ENCODE measurements around the gene FSIP1. TPM values are rescaled to one million over a fixed set of nuclear protein-coding genes. Genes with fewer than 3 reads are reported as not detected.

FSIP1 gene
- total RNA-seq, 1 donor from 2014 or later, result 0.46 TPM

DNA sequence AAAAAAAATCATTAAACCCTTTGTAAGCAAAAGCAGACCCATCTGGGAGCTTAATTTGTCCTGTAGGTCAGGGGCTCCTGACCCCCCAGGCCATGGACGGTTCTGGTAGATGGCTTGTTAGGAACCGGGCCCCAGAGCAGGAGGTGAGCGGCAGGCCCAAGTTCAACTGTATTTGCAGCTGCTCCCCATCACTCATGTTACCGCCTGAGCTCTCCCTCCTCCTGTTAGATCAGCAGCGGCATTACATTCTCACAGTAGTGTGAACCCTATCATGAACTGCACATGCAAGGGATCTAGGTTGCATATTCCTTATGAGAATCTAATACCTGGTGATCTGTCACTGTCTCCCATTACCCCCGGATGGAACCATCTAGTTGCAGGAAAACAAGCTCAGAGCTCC lies 60.7 kb downstream of the FSIP1 start:
- no peak for DNase-seq (ENCODE audit: low read depth, low spot score)

DNA sequence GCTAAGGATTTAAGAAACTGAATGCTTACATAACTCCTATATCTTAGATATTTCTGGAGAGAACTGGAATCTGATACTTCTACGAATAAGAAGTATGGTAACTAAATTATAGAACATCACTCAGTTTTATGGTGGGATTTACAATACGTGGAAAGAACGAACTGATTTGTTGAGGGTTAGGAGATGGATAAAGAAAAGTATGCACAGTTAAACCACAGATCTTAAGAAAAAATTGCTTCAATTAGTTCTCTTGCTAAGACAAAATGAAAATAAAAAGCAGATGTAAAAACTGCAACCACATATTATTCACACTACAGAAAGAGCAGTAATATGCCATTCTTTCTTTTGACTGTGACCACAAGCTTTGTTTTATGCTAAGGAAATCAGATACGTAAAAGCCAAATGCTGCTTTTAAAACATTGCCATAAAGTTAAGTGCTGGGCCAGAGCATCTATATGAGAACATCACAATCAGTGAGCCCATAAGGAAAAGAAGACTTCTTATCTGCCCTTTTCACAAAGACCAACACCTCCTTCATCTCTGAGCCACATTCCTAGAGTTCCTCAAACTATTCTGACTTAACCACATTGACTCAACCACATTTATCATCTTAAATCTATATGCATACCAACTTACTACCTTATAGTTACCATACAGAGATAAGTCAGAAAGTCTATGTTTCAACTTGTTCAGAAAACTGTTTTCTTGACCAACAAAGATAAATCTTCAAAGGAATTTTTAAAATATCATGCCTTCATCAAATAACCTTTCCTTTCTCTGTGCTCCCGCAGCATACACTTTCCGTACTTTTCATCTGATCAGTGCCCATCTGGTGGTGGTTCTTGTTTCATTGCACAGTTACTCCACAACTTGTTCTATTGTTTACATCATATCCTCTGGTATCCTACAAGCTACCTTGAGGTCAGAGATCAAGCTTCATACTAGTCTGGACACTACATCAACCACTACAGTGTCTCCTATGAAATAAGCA lies 61.7 kb downstream of the FSIP1 start:
- no peak for DNase-seq (ENCODE audit: low read depth, low spot score)

- DNase-seq (ENCODE audit: low read depth, low spot score), result no peak
Observed at GRCh38 chr15:39720081-39720480, 62.6 kb downstream of the FSIP1 start.

GRCh38 chr15:39719109-39719508 lies 63.5 kb downstream of the FSIP1 start:
- DNase-seq (ENCODE audit: low read depth, low spot score), result no peak

DNA sequence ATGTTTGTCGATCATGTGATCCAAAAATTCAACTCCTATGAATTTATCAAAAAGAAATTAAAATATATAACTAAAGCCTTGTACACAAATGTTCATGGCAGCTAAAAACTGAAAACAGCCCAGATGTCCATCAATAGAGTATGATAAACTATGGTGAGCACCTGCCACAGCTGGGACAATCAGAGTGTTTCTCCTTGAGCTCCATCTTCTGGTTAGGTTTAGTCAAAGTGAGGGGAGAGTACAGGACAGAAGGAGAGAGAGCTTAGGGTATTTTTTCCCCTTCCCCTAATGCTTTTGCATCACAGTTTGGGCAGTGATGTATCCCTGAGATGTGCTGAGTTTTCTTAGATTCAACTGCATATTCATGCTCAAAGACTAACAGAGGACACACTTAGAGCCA lies 65.5 kb downstream of the FSIP1 start:
- no peak for DNase-seq (ENCODE audit: low read depth, low spot score)

- DNase-seq (ENCODE audit: low read depth, low spot score), result no peak
Observed at GRCh38 chr15:39714251-39714650, 68.4 kb downstream of the FSIP1 start.

GRCh38 chr15:39713846-39714245 lies 68.8 kb downstream of the FSIP1 start:
- DNase-seq (ENCODE audit: low read depth, low spot score), result no peak

- DNase-seq (ENCODE audit: low read depth, low spot score), result no peak
Observed at GRCh38 chr15:39710681-39711080, 72.0 kb downstream of the FSIP1 start.

DNA sequence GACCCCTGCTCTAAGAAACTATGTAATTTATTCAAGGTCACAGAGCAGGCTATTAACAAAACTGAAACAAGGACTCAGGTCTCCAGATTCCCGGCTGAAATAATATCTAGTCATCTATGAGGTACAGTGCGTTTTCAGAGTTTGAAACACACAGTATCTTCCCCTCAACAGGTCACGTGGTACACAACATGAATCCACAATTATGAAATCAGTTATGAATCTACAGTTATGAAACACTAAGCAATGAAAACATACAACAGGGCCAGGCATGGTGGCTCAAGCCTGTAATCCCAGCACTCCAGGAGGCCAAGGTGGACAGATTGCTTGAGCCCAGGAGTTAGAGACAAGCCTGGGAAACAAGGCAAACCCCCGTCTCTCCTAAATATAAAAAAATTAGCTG lies 72.7 kb downstream of the FSIP1 start:
- DNase-seq (ENCODE audit: low read depth, low spot score), result no peak

- no peak for DNase-seq (ENCODE audit: low read depth, low spot score)
Observed at GRCh38 chr15:39706206-39706605, 76.4 kb downstream of the FSIP1 start.

GRCh38 chr15:39704689-39705088 lies 78.0 kb downstream of the FSIP1 start:
- no peak for DNase-seq (ENCODE audit: low read depth, low spot score)

DNA sequence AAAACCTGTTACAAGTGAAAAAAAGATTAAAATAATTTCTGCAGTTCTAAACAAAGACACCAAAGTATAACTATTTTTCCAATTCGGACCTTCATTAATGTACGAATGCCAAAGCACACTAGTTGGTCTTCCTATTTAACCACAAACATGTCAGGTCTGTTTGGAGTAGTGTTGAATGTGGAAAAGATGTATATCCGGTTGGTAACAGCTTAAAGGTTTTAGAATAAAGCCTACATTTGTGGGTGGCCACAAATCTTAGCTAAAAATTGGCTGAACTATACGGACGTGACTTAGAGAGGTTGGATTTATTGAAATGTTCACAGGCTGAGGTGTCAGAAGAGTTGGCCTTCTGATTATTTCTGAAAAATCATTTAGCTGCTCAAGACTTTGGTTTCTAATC lies 78.4 kb downstream of the FSIP1 start:
- DNase-seq (ENCODE audit: low read depth, low spot score), result no peak

DNA sequence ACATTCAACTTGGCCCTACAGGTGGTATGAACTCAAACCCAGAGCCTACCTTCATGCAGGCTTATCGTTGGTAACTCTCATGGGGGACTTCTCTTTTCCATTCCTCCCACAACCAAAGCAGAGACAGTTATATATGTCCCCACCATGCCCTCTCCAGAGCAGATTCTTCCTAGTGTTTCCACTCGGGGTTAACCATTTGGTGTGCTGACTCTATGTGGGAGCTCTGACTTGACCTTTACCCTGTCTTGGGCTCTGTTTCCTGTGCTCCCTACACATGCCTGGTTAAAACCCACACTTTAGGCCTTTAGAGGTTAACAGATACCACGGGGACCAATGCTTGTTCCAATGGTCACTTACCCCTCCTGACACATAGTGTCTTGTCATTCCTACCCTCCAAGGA lies 80.7 kb downstream of the FSIP1 start:
- no peak for DNase-seq (ENCODE audit: low read depth, low spot score)

DNA sequence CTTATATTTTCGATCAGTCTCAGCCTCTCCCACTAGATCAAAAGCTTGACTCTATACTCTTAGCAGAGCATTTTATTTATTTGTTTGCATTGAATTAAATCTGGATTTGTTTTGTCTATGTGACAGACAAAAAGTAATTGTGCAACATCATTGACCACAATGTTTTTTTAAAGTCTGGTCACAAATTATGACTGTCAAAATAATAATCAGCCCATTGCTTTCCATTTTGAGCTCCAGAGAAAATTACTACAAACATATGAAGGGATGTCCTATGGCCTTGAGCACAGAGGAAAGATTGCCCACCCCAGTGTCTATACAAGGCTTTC lies 82.3 kb downstream of the FSIP1 start:
- DNase-seq (ENCODE audit: low read depth, low spot score), result no peak

DNA sequence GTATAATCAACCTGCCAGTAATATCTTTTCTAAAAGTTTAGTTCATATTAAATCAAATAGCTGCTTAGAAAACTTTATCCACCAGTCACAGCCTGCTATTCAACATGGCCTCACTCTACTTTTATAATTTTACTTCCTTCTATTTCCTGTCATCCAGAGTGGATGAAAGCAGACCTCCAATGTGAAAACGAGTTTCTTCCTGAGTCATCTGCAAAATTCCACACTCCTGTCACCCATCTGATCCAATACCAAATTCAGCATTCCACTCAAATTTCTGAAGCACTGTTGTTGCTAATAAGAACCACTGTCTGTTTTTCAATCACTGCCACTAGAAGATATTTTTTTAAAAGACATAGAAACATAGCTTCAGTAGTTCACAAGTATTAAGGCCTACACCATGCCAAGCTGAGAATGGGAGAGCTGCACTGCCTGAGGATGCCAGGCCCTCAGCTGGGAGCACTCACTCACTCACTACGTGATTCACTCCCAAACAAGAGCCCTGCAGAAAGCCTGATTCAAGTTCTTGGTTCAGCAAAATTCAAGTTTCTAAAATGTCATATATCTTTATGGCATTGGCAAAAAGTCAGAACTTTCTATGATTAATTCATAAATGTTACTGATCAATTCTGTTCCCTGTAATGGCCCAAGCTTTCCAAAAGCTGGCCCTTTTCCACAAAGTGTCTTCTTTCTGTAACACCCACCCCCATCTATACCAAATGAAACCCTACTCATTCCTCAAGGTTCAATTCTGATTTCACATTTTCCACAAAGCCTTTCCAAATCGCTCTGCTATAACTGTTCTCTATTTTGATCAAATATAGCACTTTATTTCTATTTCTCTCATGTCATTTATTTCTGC lies 82.9 kb downstream of the FSIP1 start:
- DNase-seq (ENCODE audit: low read depth, low spot score), result no peak

DNA sequence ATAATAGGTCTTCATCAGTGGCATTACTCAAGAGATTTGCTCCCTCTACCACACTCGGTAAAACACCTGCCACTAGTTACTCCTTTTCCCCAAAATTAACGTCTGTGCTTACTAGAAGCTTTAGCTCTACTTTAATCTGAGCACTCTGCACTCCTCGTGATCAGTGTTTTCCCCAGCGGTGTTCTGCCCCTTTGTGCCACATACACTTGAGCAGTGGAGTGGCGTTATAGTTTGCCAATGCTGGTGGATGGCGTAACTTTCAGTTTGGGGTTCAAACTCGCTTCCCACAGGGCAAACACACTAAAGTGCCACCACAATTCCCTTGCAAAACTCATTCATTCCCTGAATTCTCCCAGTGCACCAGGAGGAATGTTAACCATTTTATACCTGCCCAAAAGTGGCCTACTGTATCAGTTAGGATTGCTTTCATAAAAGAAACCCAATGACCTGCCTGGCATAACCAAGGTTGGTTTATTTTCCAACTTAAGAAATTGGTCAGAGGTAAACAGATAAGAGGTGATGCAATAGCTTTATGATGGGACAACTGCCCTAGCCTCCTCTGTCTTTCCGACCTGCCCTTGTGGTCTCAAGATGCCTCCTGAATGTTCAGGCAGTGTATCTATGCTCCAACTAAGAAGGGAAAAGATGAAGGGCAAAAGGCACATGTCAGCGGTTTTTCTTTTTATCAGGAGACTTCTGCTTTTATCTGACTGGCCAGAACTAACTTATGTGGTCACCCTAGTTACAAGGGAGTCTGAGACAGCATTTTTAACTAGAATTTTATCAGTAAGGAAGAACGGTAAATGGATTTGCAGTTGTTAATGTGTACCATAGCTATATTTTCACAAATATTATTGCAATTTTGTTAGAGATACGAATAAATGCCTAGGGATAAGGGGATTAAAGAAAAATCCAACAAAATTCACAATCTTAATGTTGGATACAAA lies 83.9 kb downstream of the FSIP1 start:
- no peak for DNase-seq (ENCODE audit: low read depth, low spot score)

- DNase-seq (ENCODE audit: low read depth, low spot score), result no peak
Observed at GRCh38 chr15:39697509-39697908, 85.1 kb downstream of the FSIP1 start.

- no peak for DNase-seq (ENCODE audit: low read depth, low spot score)
Observed at GRCh38 chr15:39695793-39696192, 86.8 kb downstream of the FSIP1 start.

GRCh38 chr15:39692356-39693327 lies 90.0 kb downstream of the FSIP1 start:
- no peak for DNase-seq (ENCODE audit: low read depth, low spot score)

Measured in pulmonary artery endothelial cell (primary cell).